HG02938 (cell line): ENCODE results near the gene LRBA.
"Not testable (repeated sequence)": the region's sequence is repeated elsewhere in the genome, so short reads cannot be mapped to it uniquely, and the experiment has no call there.

Source experiments
- ATAC-seq: cut with Tn5 transposase; IDR thresholded peaks from one replicate; pipeline ENCODE4 v1.9.1; 2021; ENCODE audit warnings: mild to moderate bottlenecking, moderate library complexity; ENCODE audit not compliant: unreplicated experiment

Gene LRBA

DNA sequence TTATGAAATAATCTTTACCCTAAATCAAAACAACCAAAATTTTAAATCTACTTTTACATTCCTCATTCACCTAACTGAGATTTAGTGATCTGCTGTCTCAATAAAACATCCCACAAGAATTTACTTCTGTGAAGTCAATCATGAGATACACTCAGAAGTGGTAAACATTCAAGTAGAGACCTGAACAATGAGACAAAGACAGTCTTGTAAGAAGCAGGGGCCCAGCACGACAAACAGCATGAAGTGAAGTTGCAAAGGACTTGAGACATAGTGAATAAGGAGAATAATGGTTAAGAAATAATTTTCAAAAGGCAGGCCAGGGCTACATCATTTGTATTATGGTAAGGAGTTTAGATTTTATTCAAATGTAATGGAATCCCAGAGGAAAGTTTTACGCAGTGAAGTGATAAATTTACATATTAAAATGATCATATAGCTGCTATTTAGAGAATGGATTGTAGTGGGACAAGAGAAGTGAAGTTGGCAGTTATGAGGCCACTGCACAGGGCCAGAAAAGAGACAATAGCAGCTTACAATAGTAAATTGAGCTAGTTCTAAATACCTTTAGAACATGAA is 331.2 kb downstream of the LRBA start:
- no peak for ATAC-seq

DNA sequence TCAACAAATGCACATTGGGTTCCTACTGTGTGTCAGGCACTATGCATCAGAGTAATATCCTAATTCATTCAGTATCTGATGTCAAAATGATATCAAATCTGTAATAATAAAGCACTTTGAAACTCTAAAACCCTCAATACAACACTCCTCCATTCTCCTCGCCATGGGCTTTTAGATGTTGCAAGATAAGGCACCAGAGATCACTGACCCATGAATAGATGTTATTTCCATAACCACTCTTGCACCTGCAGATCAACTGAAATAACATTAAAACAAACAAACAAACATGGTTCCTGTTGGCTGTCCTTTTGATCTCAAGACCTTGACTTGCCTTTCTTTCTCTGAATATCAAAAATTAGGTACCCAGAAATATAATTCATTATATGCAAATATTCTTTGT is 333.0 kb downstream of the LRBA start:
- no peak for ATAC-seq

DNA sequence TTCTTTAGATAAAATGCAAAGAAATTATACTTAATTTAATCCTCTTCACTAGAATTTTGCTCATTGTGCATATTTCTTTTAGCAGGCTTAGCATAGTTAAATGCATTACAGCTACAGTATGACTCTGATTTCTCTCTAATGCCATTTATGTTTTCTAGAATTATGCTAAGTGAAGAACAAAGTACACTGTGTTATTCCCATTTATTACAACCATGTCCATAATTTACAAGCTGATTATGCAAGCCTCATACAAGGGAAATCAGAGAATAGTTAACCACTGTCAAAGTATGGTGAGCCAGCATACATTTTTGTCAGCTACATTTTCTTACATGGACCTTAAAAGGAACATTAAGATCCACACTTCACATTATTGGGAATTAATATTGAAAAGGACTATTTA is 334.0 kb downstream of the LRBA start:
- ATAC-seq = no peak

DNA sequence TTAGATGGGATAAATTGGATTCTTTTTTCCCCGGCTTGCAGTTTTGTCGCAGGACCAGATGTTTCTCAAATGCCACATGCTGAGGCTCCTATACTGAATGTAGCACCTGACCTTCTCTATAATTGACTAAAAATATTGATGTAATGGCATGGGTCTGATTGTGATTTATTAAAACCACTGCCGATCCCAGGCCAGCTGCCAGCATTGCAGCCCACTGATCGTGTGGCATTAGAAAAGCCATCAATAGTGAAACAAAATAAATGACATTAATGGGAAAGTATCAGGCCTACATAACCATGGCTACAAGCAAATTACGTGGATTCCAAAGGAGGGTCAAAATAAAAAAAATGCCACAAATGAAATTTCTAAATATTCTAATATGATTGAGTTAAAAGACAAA is 334.4 kb downstream of the LRBA start:
- ATAC-seq = no peak

DNA sequence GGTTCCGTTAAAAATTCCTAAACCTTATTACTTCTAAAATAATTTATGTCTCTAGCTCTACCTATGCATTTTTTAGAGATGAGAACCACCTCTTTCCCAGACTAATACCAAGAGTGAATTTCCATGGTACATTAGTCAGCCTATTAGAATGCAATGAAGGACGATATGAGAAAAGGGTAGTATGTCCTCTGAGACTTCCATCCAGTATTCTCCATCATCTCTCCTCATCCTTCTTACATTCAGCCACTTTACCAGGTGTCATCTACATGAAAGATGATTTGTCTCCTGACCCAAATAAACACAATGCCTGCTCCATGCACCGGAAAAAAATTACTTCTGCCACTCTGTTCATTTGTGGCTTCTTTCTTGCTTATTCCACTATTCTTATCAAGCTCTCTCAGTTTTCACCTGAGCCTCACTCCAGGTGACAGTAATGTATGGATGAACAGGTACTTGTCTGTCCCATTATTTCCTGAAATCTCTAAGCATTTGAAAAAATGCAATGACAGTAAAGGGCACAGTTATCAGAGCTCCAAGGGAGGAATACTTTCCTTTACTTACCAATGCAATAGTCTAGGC is 335.2 kb downstream of the LRBA start:
- no peak for ATAC-seq

DNA sequence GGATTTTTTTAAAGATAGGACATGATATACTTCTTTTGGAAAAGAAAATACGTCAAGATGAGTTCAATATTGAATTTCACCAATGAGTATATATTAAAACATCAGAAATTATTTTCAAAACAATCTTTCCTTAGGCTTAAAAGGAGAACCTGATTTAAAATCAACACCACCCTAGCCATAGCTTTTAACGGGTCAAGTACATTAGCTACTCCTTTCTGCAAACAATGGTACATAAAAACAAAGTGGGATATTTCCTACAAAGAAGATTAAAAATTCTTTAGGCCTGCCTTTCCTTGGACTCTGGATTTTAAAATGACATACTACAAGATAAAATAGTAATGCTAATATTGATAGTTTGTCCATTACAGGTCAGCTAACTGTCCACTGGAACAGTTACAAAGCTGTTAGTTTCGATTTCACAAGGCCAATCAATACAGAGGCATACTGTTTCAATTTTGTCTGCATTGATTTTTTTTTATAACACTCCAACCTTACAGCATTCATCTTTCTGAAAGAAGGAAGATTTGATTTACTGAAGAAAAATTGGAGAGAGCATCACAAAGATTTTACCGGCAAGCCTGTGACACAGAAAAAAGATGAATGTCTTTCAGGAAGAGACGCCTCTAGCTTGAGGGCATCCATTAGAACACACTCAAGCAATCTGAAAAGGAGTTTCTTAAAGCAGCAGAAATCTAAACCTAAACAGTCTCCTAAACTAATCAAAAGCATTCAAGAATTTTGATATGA is 335.9 kb downstream of the LRBA start:
- ATAC-seq = no peak

DNA sequence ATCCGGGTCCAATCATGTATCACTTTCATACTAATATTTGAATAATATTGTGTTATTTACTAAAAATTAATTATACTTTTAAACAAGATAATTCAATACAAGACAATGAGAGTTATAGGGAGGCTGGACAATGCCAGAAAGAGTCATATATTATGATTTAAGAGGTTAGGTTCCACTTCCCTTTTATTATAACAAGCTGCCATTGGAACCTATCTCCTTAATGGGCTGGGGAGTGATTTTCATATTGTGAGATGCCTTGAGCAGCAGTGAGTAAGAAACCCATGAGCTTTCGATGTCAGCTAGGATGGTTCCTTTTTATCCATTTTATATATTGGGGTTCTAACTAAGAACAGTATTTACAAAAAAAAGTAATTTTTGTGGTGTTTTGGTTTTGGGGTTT is 341.3 kb downstream of the LRBA start:
- ATAC-seq = no peak

DNA sequence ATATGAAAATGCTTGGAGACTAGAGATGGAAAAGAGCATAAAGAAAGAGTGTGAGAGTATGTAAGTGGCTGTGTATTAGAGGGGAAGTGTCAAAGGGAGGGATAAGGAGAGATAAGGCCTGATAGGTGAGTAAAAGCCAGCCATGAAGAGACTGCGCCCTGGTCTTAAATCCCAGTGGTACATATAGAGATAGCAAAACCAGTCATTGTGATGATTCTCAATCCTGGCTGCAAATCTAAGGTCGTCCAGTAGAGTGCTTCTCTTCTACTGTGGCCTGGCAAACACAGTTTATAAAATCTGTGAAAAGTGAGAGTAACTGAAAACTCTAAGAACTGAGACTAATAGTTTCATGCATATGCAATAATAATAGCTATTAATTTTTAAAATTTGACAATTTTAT is 346.3 kb downstream of the LRBA start:
- ATAC-seq = no peak

DNA sequence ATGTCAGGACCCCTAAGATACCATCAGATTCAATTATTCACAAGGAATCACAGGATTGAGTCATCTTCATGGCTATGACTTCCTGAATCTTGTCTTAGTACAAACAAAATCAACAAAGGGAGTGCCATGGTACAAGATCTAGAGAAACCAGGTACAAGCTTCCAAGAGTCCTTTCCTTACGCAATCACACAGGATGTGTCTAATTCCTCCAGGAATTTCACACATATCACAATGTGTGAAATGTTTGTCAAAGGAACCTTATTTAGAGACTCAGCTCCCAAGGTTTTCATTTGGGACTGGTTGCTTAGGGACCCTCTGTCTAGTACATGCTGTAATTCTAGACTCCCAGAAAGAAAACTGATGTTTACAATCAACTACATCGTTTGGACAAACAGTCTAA is 350.1 kb downstream of the LRBA start:
- ATAC-seq = no peak

DNA sequence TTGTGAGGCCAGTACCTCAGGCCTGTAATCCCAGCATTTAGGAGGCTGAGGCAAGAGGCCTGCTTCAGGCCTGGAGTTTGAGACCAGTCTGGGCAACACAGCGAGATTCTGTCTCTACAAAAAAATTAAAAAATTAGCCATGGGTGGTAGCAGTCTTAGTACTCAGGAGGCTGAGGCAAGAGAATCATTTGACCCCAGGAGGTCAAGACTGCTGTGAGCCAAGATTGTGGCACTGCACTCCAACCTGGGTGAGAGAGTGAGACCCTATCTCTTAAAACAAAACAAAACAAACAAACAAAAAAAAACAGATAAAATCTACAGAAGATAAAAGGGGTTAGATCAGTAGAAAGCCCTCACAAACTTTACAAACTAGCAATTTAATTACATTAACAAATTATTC is 352.4 kb downstream of the LRBA start:
- ATAC-seq = no peak

DNA sequence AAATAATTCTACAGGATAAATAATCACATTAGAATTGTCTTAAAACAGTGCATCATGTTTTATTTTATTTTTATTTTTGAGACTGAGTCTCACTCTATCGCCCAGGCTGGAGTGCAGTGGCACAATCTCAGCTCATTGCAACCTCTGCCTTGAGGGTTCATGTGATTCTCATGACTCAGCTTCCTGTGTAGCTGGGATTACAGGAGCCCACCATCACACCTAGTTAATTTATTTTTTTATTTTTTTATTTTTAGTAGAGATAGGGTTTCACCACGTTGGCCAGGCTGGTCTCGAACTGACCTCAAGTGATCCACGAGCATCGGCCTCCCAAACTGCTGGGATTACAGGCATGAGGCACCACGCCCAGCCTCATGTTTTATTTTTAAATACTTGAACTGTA is 353.5 kb downstream of the LRBA start:
- ATAC-seq = not testable (repeated sequence)

DNA sequence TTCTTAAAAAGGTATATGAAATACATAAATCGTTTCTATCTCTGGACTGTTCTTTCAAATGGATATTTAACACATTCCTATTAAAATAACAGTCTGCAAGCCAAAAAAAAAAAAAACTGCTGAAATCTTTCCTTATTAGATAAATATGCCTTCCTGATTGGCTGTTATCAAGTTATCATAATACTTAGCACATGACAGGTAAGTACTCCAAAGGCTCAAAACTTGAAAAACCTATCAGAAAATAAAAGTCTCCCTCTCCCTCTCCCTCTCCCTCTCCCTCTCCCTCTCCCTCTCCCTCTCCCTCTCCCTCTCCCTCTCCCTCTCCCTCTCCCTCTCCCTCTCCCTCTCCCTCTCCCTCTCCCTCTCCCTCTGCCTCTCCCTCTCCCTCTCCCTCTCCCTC is 356.8 kb downstream of the LRBA start:
- ATAC-seq = not testable (repeated sequence)

DNA sequence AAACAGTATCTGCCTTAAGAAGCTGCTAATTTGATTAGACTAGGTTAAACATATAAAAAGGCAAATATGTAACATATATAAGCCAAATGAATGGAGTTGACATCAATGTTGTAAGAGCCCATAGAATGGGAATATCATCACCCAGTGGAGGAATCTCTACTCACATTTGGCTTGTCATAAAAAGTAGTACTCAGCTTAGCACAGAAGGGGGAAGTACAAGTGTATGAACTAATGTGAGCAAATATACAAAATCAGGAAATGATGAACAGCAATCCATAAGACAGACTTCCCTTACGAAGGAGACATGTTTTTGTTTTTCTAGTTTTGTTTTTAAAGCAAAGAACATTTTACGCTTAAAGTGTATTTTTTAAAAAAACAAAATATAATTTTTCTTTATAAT is 358.2 kb downstream of the LRBA start:
- ATAC-seq = no peak

DNA sequence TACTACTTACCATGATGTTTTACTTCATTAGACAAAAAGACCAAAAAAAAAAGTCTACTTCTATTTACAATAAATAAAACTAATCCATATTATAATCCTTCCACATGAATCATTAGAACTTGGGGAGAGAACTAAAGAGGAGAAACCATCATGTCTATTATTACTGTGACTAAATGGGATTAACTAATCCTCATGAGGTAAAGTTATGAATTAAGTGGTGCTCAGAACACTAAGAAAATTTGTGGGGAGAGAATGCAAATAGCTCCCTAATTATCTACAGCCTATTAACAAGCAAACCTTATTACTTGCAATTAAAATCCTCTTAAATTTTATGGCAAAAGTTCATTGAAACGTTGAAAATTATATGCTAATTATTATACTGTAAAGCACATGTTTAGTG is 364.3 kb downstream of the LRBA start:
- ATAC-seq = no peak

DNA sequence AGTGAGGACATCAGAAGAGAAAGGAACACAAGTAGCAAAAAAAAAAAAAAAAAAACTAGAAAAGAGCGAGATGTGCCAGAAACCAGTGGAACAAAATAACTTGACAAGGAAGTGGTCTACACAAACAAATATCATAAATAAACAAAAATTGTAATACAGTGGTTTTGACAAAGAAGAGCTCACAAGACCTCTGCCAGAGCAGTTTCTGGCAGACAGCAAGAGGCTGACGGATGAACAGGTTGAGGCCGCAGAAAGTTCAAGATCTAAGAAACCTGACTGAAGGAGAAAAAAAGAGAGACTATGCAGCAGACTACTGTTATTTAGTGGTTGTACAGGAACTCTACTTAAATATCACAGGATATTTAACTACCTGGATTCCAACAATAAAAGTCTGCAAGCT is 367.0 kb downstream of the LRBA start:
- ATAC-seq = no peak

DNA sequence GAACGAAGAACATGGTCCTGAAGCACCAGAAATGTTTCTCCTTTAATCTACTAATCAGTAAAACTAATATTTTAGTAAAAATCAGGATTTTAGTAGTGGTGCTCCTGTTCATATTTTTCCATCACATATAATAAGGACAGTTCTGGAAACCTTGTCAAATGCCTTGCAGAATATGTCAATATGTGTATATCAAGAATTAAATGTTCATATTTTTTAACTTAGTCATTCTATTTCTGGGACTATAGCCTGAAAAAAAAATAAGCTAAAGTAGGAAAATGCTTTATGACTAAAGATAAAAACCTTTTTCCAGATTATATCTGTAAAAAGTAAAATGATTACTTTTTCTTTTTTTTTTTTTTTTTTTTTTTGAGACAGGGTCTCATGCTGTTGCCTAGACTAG is 368.1 kb downstream of the LRBA start:
- ATAC-seq = no peak

DNA sequence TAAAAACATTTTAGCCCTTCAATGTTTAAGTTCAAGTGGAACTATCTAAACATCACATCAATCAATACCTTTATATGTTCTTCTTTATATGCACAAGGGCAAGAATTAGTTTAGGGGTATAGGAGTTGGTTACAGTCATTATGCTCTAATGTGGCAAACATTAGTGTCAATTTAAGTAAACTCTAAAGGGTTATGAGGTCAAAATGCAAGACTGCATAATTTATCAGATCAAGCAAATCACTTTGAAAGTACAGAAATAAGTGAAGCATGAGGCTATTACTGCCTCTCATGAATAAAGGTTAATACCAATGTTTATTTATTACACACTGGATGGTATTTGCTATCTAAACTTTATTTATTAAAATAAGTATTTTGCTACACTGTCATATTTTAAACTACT is 373.5 kb downstream of the LRBA start:
- no peak for ATAC-seq

DNA sequence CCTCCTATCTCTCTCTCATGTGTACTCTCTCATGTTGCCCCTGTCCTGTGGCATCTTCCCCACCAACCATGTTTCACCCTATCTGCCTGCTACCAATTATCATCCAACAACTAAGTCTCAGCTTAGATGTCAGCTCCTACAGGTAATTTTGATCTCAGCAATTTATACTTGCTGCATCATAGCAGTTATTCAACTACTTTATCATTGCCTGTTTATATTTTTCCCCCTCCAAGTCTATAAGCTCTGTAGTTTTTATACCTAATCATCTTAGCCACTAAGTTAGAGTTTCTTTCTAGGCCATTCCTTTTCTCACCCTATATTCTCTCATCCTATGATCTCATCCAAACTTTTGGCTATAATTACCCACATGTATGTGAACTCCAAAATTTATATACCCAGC is 382.4 kb downstream of the LRBA start:
- ATAC-seq = no peak

DNA sequence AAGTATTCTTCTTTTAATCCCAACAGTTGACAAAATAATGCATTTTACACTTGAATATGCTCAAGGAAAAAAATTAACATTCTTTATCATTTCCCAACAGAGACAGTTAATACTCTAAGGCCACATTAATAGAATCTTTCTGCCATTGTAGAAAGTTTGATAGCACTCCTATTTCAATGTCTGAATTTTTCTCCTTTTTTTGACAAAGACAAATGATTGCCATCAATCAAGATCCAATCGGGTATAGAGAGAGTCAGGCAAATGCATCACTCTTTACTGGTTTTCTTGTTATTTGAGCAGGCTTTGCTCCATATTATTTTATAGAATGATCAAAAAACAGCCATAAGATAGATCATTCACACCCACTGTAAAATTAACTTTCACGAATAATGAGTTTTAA is 387.0 kb downstream of the LRBA start:
- no peak for ATAC-seq

DNA sequence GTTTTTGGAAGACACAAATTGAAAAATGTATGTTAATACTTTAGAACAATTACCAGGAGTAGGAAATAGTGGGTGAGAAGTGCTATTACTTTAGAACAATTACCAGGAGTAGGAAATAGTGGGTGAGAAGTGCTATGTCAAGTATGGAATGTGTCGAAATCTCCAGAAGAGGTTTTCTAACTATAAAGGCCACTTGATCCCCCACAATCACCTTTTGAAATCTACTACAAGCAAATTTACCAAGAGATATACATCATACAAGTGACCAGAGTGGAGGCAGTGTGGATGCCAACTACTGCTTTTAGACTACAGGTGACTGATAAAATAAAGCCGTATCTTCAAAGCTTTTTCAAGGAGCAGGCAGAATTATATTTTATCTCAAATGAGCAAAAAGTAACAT is 390.1 kb downstream of the LRBA start:
- no peak for ATAC-seq

DNA sequence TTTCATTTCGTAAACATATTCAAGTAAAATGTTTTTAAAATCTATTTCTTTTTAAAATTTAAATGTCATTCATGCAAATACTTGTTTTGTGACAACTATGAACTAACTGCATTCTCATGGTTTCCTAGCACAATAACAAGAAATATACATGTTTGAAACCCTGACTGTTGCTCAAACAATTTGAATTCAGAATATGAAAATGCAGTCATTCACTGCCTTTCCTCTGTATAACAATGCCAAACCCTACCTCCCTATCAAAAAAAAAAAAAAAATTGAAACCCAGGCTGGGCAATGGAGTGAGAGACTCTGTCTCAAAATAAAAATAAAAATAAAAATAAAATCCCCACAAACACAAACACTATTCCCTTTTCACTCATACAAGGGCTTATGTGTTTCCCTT is 391.0 kb downstream of the LRBA start:
- ATAC-seq = no peak

DNA sequence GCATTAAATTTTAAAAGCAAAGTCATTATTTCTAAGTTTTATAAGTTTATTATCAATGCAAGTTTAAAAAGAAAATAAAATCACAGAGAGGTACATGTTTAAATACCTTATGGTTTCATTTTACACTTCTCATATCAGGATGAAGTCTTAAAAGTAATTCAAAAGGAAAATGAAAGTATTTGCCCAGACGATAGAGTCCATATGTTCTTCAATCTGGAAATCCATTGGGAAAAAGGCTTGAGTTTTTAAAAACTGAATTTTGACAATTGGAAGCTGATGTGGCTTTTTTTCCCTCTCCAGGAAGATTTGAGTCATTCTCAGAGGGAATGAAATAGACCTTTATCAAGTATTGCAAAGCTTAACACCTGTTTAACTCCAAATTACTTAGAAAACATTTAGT is 396.0 kb downstream of the LRBA start:
- ATAC-seq = no peak

DNA sequence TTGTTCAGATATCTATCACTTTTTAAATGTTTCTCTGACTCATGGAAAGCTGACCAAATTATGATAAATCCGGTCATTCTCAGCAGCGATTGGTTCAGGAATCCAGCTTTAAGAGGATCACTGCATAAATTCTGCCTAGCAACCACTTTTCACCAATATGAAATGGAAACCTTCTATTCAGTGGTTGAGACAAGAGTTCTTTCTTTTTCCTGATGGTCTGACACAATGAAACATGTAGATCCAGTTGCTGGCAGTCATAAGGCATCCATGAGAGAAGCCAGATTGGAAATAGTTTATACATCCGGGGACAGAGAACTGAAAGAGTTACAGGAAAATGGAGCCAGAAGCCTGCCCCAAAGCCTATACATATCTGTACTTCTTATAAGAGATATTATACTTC is 406.0 kb downstream of the LRBA start:
- no peak for ATAC-seq
